CD8-positive, alpha-beta memory T cell (primary cell): ENCODE results near the gene EVI2A. TPM values are rescaled to one million over a fixed set of nuclear protein-coding genes. Genes with fewer than 3 reads are reported as not detected.
A peak's percentile ranks its signal among the peaks of the same experiment; 100 is the strongest.

Experiments
- CTCF ChIA-PET: fragments of 350-600 bp; sonication (Branson Sonifier 250); formaldehyde crosslinking; loops from one replicate; lab custom pipeline; 2021; ENCODE audit warnings: antibody characterized with exemption; lab: Charles Lee
- POLR2A ChIA-PET: fragments of 350-600 bp; sonication (Branson Sonifier 250); formaldehyde crosslinking; loops from one replicate; lab custom pipeline; 2021; ENCODE audit warnings: antibody characterized with exemption; lab: Charles Lee
- DNase-seq, 5 donors: peaks; one replicate each; pipeline versions ENCODE4 v3.0.0 to v3.0.0-alpha.2; 2020 to 2022; ENCODE audit warnings: mixed read lengths in 1 of 5
- H3K27ac ChIP-seq: one replicate; pipeline ENCODE4 v1.7.0; 2013; ENCODE audit warnings: low read depth, mild to moderate bottlenecking, low read length, moderate library complexity
- H3K27me3 ChIP-seq: 2 replicates; pipeline ENCODE4 v1.7.0; 2013; ENCODE audit warnings: low read length, mild to moderate bottlenecking; ENCODE audit not compliant: insufficient read depth, poor library complexity, severe bottlenecking
- H3K36me3 ChIP-seq: 2 replicates; pipeline ENCODE4 v1.7.0; 2013; ENCODE audit warnings: mild to moderate bottlenecking, low read length, moderate library complexity; ENCODE audit not compliant: insufficient read depth
- H3K4me1 ChIP-seq: 2 replicates; pipeline ENCODE4 v1.7.0; 2013; ENCODE audit warnings: mild to moderate bottlenecking, low read length, moderate library complexity; ENCODE audit not compliant: insufficient read depth
- H3K4me3 ChIP-seq: 2 replicates; pipeline ENCODE4 v1.7.0; 2013; ENCODE audit warnings: mild to moderate bottlenecking, low read length
- H3K9me3 ChIP-seq: 2 replicates; pipeline ENCODE4 v1.7.0; 2013; ENCODE audit warnings: mild to moderate bottlenecking, low read length
- H3K27ac Mint-ChIP-seq, 8 donors: one replicate each; pipeline ENCODE4 v1.8.0; 2020 to 2021; ENCODE audit warnings: mixed read lengths in 8 of 8, mild to moderate bottlenecking in 6 of 8, inconsistent platforms in 3 of 8, moderate library complexity in 3 of 8
- H3K27me3 Mint-ChIP-seq, 2 donors: one replicate each; pipeline ENCODE4 v1.8.0; 2020 to 2021; ENCODE audit warnings: mixed read lengths in 2 of 2, mild to moderate bottlenecking in 1 of 2, moderate library complexity in 1 of 2
- H3K36me3 Mint-ChIP-seq, 3 donors: one replicate each; pipeline ENCODE4 v1.8.0; 2020 to 2021; ENCODE audit warnings: mixed read lengths in 3 of 3, inconsistent platforms in 1 of 3, mild to moderate bottlenecking in 1 of 3
- H3K4me1 Mint-ChIP-seq, 3 donors: one replicate each; pipeline ENCODE4 v1.8.0; 2020 to 2021; ENCODE audit warnings: mixed read lengths in 3 of 3, inconsistent platforms in 1 of 3, mild to moderate bottlenecking in 1 of 3
- H3K4me3 Mint-ChIP-seq, 7 donors: one replicate each; pipeline ENCODE4 v1.8.0; 2020 to 2021; ENCODE audit warnings: mixed read lengths in 7 of 7, mild to moderate bottlenecking in 6 of 7, moderate library complexity in 4 of 7, inconsistent platforms in 2 of 7
- H3K9me3 Mint-ChIP-seq, 5 donors: one replicate each; pipeline ENCODE4 v1.8.0; 2020 to 2022; ENCODE audit warnings: mixed read lengths in 5 of 5, mild to moderate bottlenecking in 3 of 5, moderate library complexity in 2 of 5, inconsistent platforms in 1 of 5
- polyA plus RNA-seq: library from polyadenylated mRNA; unstranded; fragments of 300-500 nt; fragmentation: Illumina TruSeq; gene quantifications from one replicate; pipeline ENCODE4 v1.2.3, GENCODE V29; 2021
- total RNA-seq, 2 experiments: library from RNA; stranded (reverse); gene quantifications; one replicate each; pipeline ENCODE4 v1.2.3, GENCODE V29; 2021

Gene EVI2A, protein sequence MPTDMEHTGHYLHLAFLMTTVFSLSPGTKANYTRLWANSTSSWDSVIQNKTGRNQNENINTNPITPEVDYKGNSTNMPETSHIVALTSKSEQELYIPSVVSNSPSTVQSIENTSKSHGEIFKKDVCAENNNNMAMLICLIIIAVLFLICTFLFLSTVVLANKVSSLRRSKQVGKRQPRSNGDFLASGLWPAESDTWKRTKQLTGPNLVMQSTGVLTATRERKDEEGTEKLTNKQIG
- total RNA-seq (10 to 100 TPM; 40.3 to 41.5 TPM), polyA plus RNA-seq (50.4 TPM)

DNA sequence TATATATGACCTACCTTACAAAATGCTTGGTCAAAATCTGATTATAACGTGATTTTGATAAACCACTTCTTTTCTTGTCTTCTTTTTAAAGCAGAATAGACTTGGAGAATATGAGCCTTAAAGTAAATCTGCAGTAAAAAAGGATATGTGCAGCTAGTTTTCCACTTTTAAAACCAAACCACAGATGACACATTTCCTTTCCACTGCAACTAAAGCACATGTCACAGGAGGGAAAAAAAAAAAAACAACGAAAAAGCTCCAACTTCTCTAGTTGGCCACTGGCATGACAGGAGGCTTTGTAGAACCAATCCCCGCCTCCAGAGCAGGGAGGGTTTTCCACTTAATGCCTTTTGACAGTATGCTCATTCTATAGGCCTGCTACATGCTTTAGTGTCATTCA lies at the start of gene EVI2A:
Gene EVI2A, minus strand, starts transcription at position 142 of the 400 bp plus-strand sequence. CDS start 2,609 bp downstream, outside the sequence.
- Histone ChIP-seq H3K4me1 (peaks cover 22% of the 10 kb centered on the region), H3K4me3 (peak within 1 kb of the TSS; percentile 90), H3K36me3 (no peaks in the 10 kb centered on the region), H3K27me3 (no peaks in the 10 kb centered on the region), H3K27ac (peak within 1 kb of the TSS; percentile 76), H3K9me3 (no peaks in the 10 kb centered on the region)
- Mint-ChIP-seq H3K36me3 (peaks cover 1 to 47% (median 5%) of the 10 kb centered on the region in 3 donors), H3K27me3 (no peaks in the 10 kb centered on the region), H3K4me3 (peak within 1 kb of the TSS; percentile 83 to 90 (median 87)), H3K4me1 (peaks cover 28 to 38% (median 37%) of the 10 kb centered on the region in 3 donors), H3K9me3 (peaks cover 0 to 2% (median 0%) of the 10 kb centered on the region in 5 donors), H3K27ac (peak within 1 kb of the TSS; percentile 81 to 97 (median 94))
- CTCF ChIA-PET, result interaction anchor here (0.7 to 1.0 kb wide), 2 partner anchors 11 to 56 kb away, joined by 3 to 4 read pairs; no protein-coding TSS in a partner anchor
- peak; percentile 54 to 87 (median 86) for DNase-seq
- POLR2A ChIA-PET, result interaction anchor here (0.7 to 1.1 kb wide), 3 partner anchors 9 to 11 kb away, joined by 3 to 5 read pairs (median 4); no protein-coding TSS in a partner anchor

DNA sequence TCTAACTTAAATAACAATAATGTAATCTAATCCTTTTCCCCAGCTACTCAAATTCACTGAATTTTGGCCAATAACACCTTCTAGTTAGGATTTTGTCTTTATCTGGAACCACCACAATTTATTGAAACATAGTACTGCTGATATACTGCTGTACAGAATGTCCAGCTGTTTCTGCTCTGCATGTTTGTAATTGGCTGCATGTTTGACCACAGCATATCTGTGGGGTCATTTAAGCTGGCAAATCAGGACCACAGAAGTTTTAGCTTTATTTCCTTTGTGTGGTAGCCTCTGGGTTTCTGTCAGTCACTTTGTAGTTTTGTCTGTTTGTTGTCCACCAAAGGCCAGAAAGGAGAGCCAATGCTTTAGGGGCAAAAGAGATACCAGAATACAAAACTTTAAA lies 47.8 kb upstream of the EVI2A start:
- peak overlapping the region in 2 of 8 donors; percentile 51 to 59 for H3K27ac Mint-ChIP-seq

DNA sequence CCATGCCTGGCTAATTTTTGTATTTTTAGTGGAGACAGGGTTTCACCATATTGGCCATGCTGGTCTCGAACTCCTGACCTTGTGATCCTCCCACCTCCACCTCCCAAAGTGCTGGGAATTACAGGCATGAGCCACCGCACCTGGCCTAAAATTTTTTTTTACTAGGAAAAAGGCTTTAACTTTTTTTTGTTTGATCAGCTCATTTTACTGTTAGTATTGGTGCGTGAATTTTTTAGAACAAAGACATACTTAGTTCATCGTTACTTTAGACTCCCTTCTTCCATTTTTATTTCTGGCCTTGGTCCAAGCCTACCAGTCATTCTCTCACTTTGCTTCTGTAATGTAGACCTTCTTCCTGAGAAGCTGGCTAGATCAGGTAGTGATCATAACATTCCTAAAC lies 44.7 kb upstream of the EVI2A start:
- no peak for DNase-seq
- Histone ChIP-seq H3K27me3 (no peaks in the 10 kb centered on the region), H3K36me3 (peaks cover 2% of the 10 kb centered on the region), H3K4me1 (no peaks in the 10 kb centered on the region), H3K4me3 (no peak overlapping the region), H3K9me3 (no peaks in the 10 kb centered on the region), H3K27ac (no peak overlapping the region)
- Mint-ChIP-seq H3K4me1 (peaks cover under 1 to 7% (median 4%) of the 10 kb centered on the region in 3 donors), H3K4me3 (no peak overlapping the region), H3K27ac (no peak overlapping the region), H3K36me3 (peaks cover 3 to 51% (median 11%) of the 10 kb centered on the region in 3 donors), H3K9me3 (no peaks in the 10 kb centered on the region), H3K27me3 (no peaks in the 10 kb centered on the region)
- CTCF ChIA-PET, result no interaction called here
- POLR2A ChIA-PET, result no interaction called here

More for the DNA sequence above, 47.8 kb upstream of the EVI2A start:
- no peaks in the 10 kb centered on the region for H3K36me3 ChIP-seq
- H3K27ac ChIP-seq, result no peak overlapping the region
- CTCF ChIA-PET, result no interaction called here
- H3K4me1 ChIP-seq, result no peaks in the 10 kb centered on the region
- Mint-ChIP-seq H3K27me3 (no peaks in the 10 kb centered on the region), H3K36me3 (peaks cover 0 to 39% (median 4%) of the 10 kb centered on the region in 3 donors), H3K9me3 (no peaks in the 10 kb centered on the region), H3K4me1 (peaks cover 4 to 24% (median 23%) of the 10 kb centered on the region in 3 donors), H3K4me3 (no peak overlapping the region)
- no peaks in the 10 kb centered on the region for H3K9me3 ChIP-seq
- POLR2A ChIA-PET, result no interaction called here
- DNase-seq, result no peak
- H3K4me3 ChIP-seq, result no peak overlapping the region
- H3K27me3 ChIP-seq, result no peaks in the 10 kb centered on the region

DNA sequence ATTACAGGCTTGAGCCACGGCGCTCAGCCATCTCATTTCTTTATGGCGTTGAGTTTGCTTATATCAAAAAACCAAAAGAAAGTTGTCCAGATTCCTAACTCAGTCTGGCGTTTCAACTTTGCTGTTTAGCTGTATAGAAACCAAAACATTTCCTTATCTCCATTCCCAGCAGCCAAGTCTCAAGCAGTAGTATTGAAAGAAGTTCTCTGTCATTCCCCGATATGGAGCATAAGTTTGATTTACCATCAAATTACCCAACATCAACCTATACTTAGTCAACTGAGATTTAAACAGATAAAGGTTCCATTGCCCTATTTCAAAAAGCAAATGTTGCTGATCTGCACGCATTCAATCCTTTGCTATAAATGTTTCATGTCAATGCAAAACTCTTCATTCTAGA lies 42.6 kb upstream of the EVI2A start:
- no peak overlapping the region for H3K27ac Mint-ChIP-seq
- H3K9me3 Mint-ChIP-seq, result no peaks in the 10 kb centered on the region
- H3K4me3 ChIP-seq, result no peak overlapping the region
- no peak overlapping the region for H3K4me3 Mint-ChIP-seq
- no peaks in the 10 kb centered on the region for H3K27me3 ChIP-seq
- H3K4me1 ChIP-seq, result no peaks in the 10 kb centered on the region
- H3K4me1 Mint-ChIP-seq, result no peaks in the 10 kb centered on the region
- peaks cover 9% of the 10 kb centered on the region for H3K36me3 ChIP-seq
- H3K27me3 Mint-ChIP-seq, result no peaks in the 10 kb centered on the region
- H3K27ac ChIP-seq, result no peak overlapping the region
- H3K9me3 ChIP-seq, result no peaks in the 10 kb centered on the region
- CTCF ChIA-PET, result no interaction called here
- POLR2A ChIA-PET, result no interaction called here
- no peak for DNase-seq
- H3K36me3 Mint-ChIP-seq, result peaks cover 7 to 65% (median 25%) of the 10 kb centered on the region in 3 donors

DNA sequence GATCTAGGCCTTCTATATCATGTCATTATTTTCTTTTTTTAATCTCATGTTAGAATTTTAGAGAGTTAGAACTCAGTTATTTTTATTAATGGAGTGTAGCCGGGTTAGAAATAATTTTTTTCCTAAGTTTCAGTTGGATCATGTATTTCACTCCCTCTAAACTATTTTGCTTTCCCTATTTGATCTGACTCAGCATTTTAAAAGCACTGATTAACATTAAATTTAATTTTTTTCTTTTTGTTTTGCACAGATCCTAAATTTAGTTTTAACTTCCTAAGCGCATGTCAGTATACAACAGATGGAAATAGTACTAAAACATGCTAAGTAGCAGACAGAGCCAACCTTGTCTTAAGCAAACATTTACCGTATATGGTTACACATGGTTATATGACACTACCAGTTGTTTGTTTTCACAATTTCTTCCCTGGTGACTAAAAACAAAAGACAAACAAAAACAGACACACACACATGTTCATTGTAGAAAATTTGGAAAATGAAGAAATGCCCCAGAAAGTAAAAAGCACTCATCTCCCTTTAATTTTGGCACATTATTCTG lies 36.5 kb upstream of the EVI2A start:
- peaks cover 11 to 86% (median 48%) of the 10 kb centered on the region in 3 donors for H3K36me3 Mint-ChIP-seq
- POLR2A ChIA-PET, result no interaction called here
- Histone ChIP-seq H3K36me3 (peaks cover 15% of the 10 kb centered on the region), H3K27me3 (no peaks in the 10 kb centered on the region), H3K4me1 (no peaks in the 10 kb centered on the region), H3K4me3 (no peak overlapping the region), H3K27ac (no peak overlapping the region), H3K9me3 (no peaks in the 10 kb centered on the region)
- CTCF ChIA-PET, result no interaction called here
- no peaks in the 10 kb centered on the region for H3K9me3 Mint-ChIP-seq
- no peaks in the 10 kb centered on the region for H3K4me1 Mint-ChIP-seq
- DNase-seq, result no peak
- no peaks in the 10 kb centered on the region for H3K27me3 Mint-ChIP-seq
- peak overlapping the region in 2 of 8 donors; percentile 6 to 20 for H3K27ac Mint-ChIP-seq
- no peak overlapping the region for H3K4me3 Mint-ChIP-seq

DNA sequence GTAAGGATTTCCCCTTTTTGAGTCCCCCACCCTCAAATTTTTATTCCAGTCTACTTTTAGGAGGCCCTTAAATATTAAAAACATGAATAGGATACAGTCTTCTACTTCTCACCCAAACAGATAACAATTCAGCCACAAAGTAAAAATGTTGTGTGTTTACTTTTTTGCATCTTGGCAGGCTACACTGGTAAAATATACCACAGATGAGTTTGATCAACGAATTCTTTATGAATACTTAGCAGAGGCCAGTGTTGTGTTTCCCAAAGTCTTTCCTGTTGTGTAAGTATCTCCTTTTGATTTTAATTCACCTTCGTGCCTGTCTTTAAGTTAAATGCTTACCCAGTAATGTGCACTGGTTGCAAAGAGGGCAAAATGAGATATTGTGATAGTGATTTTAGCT lies 35.7 kb upstream of the EVI2A start:
- ChIA-PET CTCF (no interaction called here), POLR2A (no interaction called here)
- Histone ChIP-seq H3K4me3 (no peak overlapping the region), H3K4me1 (no peaks in the 10 kb centered on the region), H3K27me3 (no peaks in the 10 kb centered on the region), H3K36me3 (peaks cover 15% of the 10 kb centered on the region), H3K27ac (no peak overlapping the region), H3K9me3 (no peaks in the 10 kb centered on the region)
- Mint-ChIP-seq H3K36me3 (peaks cover 11 to 85% (median 45%) of the 10 kb centered on the region in 3 donors), H3K9me3 (no peaks in the 10 kb centered on the region), H3K27ac (no peak overlapping the region), H3K27me3 (no peaks in the 10 kb centered on the region), H3K4me1 (no peaks in the 10 kb centered on the region), H3K4me3 (no peak overlapping the region)
- no peak for DNase-seq

DNA sequence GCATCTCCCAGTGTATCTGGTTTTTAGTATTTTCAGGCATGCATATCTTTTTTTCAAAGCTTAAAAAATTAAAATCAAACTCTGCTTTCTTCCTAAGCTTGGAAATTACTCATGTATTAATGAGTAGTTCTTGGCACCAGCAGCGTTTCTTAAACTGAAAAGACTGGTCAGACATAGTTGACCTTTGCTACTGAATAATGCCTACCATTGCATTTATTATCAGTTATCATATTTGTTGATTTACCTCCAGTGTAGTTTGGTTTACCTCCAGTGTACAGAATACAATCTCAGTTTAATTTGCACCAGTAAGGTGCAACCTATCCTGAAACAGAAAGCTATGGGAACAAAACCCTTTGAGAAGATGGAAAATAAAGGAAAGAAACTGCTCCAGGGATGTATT lies 34.5 kb upstream of the EVI2A start:
- no peaks in the 10 kb centered on the region for H3K27me3 ChIP-seq
- no peak overlapping the region for H3K27ac ChIP-seq
- ChIA-PET CTCF (no interaction called here), POLR2A (no interaction called here)
- H3K27me3 Mint-ChIP-seq, result no peaks in the 10 kb centered on the region
- H3K4me1 ChIP-seq, result no peaks in the 10 kb centered on the region
- DNase-seq, result no peak
- no peaks in the 10 kb centered on the region for H3K4me1 Mint-ChIP-seq
- peaks cover 9 to 83% (median 41%) of the 10 kb centered on the region in 3 donors for H3K36me3 Mint-ChIP-seq
- no peak overlapping the region for H3K4me3 Mint-ChIP-seq
- H3K9me3 ChIP-seq, result no peaks in the 10 kb centered on the region
- H3K9me3 Mint-ChIP-seq, result no peaks in the 10 kb centered on the region
- no peak overlapping the region for H3K4me3 ChIP-seq
- H3K36me3 ChIP-seq, result peaks cover 12% of the 10 kb centered on the region
- peak overlapping the region in 1 of 8 donors; percentile 42 for H3K27ac Mint-ChIP-seq

DNA sequence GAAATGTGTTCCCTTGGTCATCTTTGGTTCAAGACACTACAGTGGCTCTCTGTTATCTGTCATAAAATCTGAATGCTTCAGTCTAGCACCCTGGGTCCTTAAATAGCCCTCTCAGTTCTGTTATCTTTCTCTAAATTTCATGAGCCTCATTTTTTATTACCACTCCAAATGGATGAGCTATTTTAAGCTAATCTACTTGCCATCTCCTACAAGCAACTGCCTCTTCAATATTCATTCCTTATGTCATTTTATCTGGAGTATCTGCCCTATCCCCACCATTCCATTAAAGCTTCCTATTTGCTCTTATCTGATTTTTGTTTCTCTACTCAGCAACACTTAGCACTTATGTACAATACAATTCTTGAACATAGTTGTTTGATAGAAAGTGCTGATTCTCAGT lies 28.0 kb upstream of the EVI2A start:
- POLR2A ChIA-PET, result no interaction called here

More for the DNA sequence above, 28.0 kb upstream of the EVI2A start:
- Mint-ChIP-seq H3K27ac (peak overlapping the region in 2 of 8 donors; percentile 4 to 7), H3K4me1 (no peaks in the 10 kb centered on the region), H3K27me3 (no peaks in the 10 kb centered on the region), H3K4me3 (no peak overlapping the region), H3K36me3 (peaks cover 0 to 53% (median 18%) of the 10 kb centered on the region in 3 donors), H3K9me3 (no peaks in the 10 kb centered on the region)
- no peaks in the 10 kb centered on the region for H3K27me3 ChIP-seq
- H3K9me3 ChIP-seq, result no peaks in the 10 kb centered on the region
- CTCF ChIA-PET, result interaction anchor here (0.6 kb wide), 1 partner anchor 170 kb away, joined by 3 read pairs; no protein-coding TSS in a partner anchor
- no peak overlapping the region for H3K27ac ChIP-seq
- no peak for DNase-seq
- no peak overlapping the region for H3K4me3 ChIP-seq
- H3K36me3 ChIP-seq, result peaks cover 4% of the 10 kb centered on the region
- no peaks in the 10 kb centered on the region for H3K4me1 ChIP-seq
